DMS153 treated with DMSO at 0.1 percent for 48 hours (cell line): ENCODE data around the gene SLC44A5.
"Not testable (repeated sequence)": the region's sequence is repeated elsewhere in the genome, so short reads cannot be mapped to it uniquely, and the experiment has no call there.

Source experiments
- DNase-seq: peaks from one replicate; lab custom pipeline; 2025; ENCODE audit not compliant: unreplicated experiment; lab: John Stamatoyannopoulos, UW

The SLC44A5 gene

GRCh38 chr1:75203415-75204277 is 407.3 kb downstream of the SLC44A5 start:
- DNase-seq, result peak; percentile 47

DNA sequence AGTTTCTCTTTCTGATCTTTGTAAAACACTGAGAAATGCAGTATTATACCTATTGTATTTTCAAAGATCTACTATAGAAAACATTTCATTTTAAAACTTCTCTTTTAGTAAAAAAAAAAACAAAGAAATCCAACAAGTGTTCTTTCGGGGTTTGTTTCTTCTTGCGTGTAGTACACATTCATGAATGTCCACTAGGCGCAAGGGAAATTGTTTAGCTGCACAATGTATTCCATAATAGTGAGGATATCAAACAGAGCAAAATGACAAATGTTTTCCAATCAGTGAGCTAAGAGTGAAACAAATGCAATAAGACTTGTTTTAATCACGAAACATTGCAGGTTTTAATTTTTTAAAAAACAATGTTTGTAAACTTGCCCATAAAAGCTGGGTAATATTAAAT is 408.2 kb downstream of the SLC44A5 start:
- DNase-seq, result no peak

GRCh38 chr1:75198761-75199160 is 412.2 kb downstream of the SLC44A5 start:
- DNase-seq, result no peak

GRCh38 chr1:75198163-75198562 is 412.8 kb downstream of the SLC44A5 start:
- no peak for DNase-seq

- DNase-seq, result no peak
These were observed 422.0 kb downstream of the SLC44A5 start for GRCh38 chr1:75188892-75189291.

GRCh38 chr1:75181214-75181955 is 429.5 kb downstream of the SLC44A5 start:
- not testable (repeated sequence) for DNase-seq

- no peak for DNase-seq
These were observed 436.7 kb downstream of the SLC44A5 start for GRCh38 chr1:75174031-75174760.

- no peak for DNase-seq
These were observed 438.4 kb downstream of the SLC44A5 start for GRCh38 chr1:75172556-75172955.

GRCh38 chr1:75171876-75172275 is 439.0 kb downstream of the SLC44A5 start:
- DNase-seq, result no peak

DNA sequence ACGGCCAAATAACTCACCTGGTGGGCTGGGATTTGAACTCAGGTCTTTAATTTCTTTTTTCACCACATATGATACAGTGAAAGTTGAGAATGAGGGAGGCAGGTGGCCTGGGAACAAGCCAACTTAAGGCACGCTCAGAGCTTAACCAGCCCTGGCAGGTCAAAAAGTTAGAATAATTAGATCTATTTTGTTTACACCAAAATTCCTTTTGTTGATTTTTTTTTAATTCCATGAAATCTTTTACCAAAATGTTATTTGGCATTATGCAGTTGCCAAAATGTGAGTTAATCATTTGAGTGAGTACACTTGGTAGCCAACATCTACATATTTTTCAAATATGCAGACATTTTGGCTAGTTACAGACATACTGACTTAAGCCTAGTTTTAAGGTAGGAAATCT is 439.9 kb downstream of the SLC44A5 start:
- no peak for DNase-seq

- DNase-seq, result no peak
These were observed 440.9 kb downstream of the SLC44A5 start for GRCh38 chr1:75170011-75170410.

DNA sequence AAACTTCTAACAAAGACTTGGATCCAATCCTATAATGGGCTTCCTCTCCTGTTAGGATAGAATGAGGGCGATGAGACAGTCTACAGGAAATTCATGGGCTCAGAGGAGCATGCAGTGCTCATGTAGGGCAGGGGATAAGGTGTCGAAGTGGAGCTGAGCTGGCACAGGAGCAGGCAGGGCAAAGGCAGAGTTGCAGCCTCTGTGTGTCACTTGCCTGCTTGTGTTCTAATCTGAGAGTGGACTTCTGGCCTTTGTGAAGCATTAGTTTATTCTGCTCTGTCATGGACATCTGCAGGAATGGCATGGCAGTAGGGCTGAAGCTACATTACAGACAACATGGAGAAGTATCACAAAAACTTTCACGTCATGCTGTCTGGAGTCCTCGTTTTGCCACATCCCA is 444.1 kb downstream of the SLC44A5 start:
- no peak for DNase-seq

DNA sequence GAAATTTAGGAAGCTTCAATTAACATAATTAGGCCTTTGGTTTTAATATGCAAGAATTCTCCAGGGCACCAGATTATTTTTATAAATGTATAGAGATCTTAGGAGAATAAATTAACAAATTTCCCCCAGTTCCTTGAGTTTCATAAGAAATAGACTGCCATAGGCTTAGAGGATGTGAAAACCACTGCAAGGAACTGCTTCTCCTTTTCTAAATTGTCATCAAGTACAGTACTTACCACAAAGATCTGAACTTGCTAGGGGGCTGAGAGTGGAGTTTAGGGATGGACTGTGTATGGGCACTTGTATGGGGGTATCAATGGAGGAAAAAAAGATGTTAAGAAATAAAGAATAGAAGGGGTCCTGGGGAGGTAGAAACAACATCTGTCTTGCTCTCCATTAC is 445.6 kb downstream of the SLC44A5 start:
- no peak for DNase-seq

- DNase-seq, result no peak
These were observed 451.8 kb downstream of the SLC44A5 start for GRCh38 chr1:75159154-75159553.
